Neuronal stem cell (in vitro differentiated cells): Measurements from ENCODE around the gene NPY4R.
"Not testable (repeated sequence)": the region's sequence is repeated elsewhere in the genome, so short reads cannot be mapped to it uniquely, and the experiment has no call there.

Experiments
- DNase-seq: peaks from one replicate; pipeline ENCODE4 v3.0.0-alpha.2; 2013; ENCODE audit warnings: low spot score
- H2AFZ ChIP-seq: one replicate; pipeline ENCODE4 v1.6.1; 2013; ENCODE audit warnings: mild to moderate bottlenecking, low read length, inconsistent platforms
- H2AK5ac ChIP-seq: 2 replicates; pipeline ENCODE4 v1.6.1; 2013; ENCODE audit warnings: low read depth, mild to moderate bottlenecking, inconsistent platforms, low read length, moderate library complexity, mixed read lengths
- H2BK120ac ChIP-seq: 2 replicates; pipeline ENCODE4 v1.6.1; 2013; ENCODE audit warnings: low read depth, mild to moderate bottlenecking, inconsistent platforms, low read length, moderate library complexity, mixed read lengths
- H2BK12ac ChIP-seq: one replicate; pipeline ENCODE4 v1.6.1; 2013; ENCODE audit warnings: low read length, inconsistent platforms
- H2BK15ac ChIP-seq: 2 replicates; pipeline ENCODE4 v1.6.1; 2013; ENCODE audit warnings: mild to moderate bottlenecking, low read length, inconsistent platforms, mixed read lengths
- H2BK5ac ChIP-seq: one replicate; pipeline ENCODE4 v1.6.1; 2013; ENCODE audit warnings: inconsistent platforms, mild to moderate bottlenecking, low read length, moderate library complexity
- H3K14ac ChIP-seq: one replicate; pipeline ENCODE4 v1.6.1; 2013; ENCODE audit warnings: low read length, inconsistent platforms
- H3K18ac ChIP-seq: 2 replicates; pipeline ENCODE4 v1.6.1; 2013; ENCODE audit warnings: low read length, inconsistent platforms
- H3K23ac ChIP-seq: 2 replicates; pipeline ENCODE4 v1.6.1; 2013; ENCODE audit warnings: low read depth, mild to moderate bottlenecking, mixed read lengths, low read length, inconsistent platforms; ENCODE audit not compliant: poor library complexity
- H3K27ac ChIP-seq: replicated peaks from 3 replicates; pipeline ENCODE4 v1.5.1; 2013; ENCODE audit warnings: low read length, inconsistent platforms
- H3K27me3 ChIP-seq, 3 experiments: 2 replicates each; pipeline ENCODE4 v1.6.1; 2013; ENCODE audit warnings: low read length in 3 of 3, mild to moderate bottlenecking in 2 of 3, inconsistent platforms in 1 of 3, low read depth in 1 of 3, mixed read lengths in 1 of 3, moderate library complexity in 1 of 3; ENCODE audit not compliant: control insufficient read depth in 3 of 3, insufficient read depth in 3 of 3
- H3K36me3 ChIP-seq, 2 donors: replicated peaks in 1 of 2; 2 replicates each; pipeline ENCODE4 v1.6.1; 2013; ENCODE audit warnings: low read length in 2 of 2; ENCODE audit not compliant: control insufficient read depth in 2 of 2, insufficient read depth in 2 of 2
- H3K4ac ChIP-seq: 2 replicates; pipeline ENCODE4 v1.6.1; 2013; ENCODE audit warnings: inconsistent platforms, mild to moderate bottlenecking, low read length, moderate library complexity
- H3K4me1 ChIP-seq, 2 donors: 1 replicate in 1 of 2; 2 replicates in 1 of 2; pipeline ENCODE4 v1.6.1; 2013; ENCODE audit warnings: low read length in 2 of 2, low read depth in 1 of 2; ENCODE audit not compliant: control insufficient read depth in 2 of 2, insufficient read depth in 1 of 2
- H3K4me2 ChIP-seq: one replicate; pipeline ENCODE4 v1.6.1; 2013; ENCODE audit warnings: mild to moderate bottlenecking, low read length, inconsistent platforms; ENCODE audit not compliant: insufficient read depth, poor library complexity, severe bottlenecking
- H3K4me3 ChIP-seq, 2 donors: 2 replicates each; pipeline ENCODE4 v1.5.1; 2013; ENCODE audit warnings: low read length in 2 of 2, mild to moderate bottlenecking in 2 of 2, inconsistent platforms in 1 of 2, moderate library complexity in 1 of 2
- H3K79me1 ChIP-seq: one replicate; pipeline ENCODE4 v1.6.1; 2013; ENCODE audit warnings: low read depth, mild to moderate bottlenecking, inconsistent platforms, low read length, moderate library complexity
- H3K9ac ChIP-seq: one replicate; pipeline ENCODE4 v1.6.1; 2013; ENCODE audit warnings: mild to moderate bottlenecking, low read depth, low read length, inconsistent platforms; ENCODE audit not compliant: poor library complexity
- H3K9me3 ChIP-seq, 2 donors: replicated peaks in 1 of 2; 2 replicates each; pipeline versions ENCODE3 to v1.6.1; 2013; ENCODE audit warnings: low read length in 2 of 2, mild to moderate bottlenecking in 2 of 2, inconsistent platforms in 1 of 2, low read depth in 1 of 2, mixed read lengths in 1 of 2, moderate library complexity in 1 of 2; ENCODE audit not compliant: control insufficient read depth in 2 of 2, insufficient read depth in 1 of 2
- H4K8ac ChIP-seq: one replicate; pipeline ENCODE4 v1.6.1; 2013; ENCODE audit warnings: low read depth, mild to moderate bottlenecking, inconsistent platforms, low read length, moderate library complexity
- H4K91ac ChIP-seq: one replicate; pipeline ENCODE4 v1.6.1; 2013; ENCODE audit warnings: low read length, low read depth, mild to moderate bottlenecking, inconsistent platforms; ENCODE audit not compliant: poor library complexity
- WGBS, 2 donors: extraction: QIAGEN DNeasy Blood & Tissue Kit; methylation state at CpG; one replicate each; pipeline ENCODE4 v1.1.7; 2013; ENCODE audit warnings: missing lambda C conversion rate in 2 of 2, mixed read lengths in 1 of 2; ENCODE audit not compliant: insufficient read length in 2 of 2, insufficient replicate concordance in 1 of 2; ENCODE audit errors: extremely low coverage in 2 of 2; 5-methylcytosine and 5-hydroxymethylcytosine counted together

NPY4R gene

DNA sequence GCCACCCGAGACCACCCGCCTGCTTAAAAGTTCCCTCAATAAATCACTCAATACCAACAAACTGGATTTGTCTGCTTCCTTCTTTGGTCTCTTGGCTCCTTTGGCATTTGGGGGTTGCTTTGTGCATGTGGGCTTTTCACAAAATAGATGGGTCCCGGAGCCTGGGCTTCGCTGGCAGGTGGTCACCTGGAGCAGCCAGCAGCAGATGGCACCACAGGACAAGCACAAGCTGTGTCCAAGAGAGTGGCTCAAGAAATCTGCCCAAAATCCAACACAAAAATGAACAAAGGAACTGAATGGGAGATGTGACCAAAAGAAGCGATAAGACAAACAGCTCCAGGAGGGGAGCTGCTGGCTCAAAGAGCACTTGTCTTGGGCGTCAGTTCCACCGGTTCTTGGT, 6.2 kb downstream of the NPY4R start:
- not testable (repeated sequence) for H3K9ac ChIP-seq, H3K18ac ChIP-seq, H2BK120ac ChIP-seq, H3K36me3 ChIP-seq, H3K27ac ChIP-seq, H3K23ac ChIP-seq, H2BK5ac ChIP-seq, H3K4me3 ChIP-seq, H4K8ac ChIP-seq, H4K91ac ChIP-seq, H2BK12ac ChIP-seq, H3K4me2 ChIP-seq, H2AFZ ChIP-seq, H3K4ac ChIP-seq, H2AK5ac ChIP-seq, DNase-seq, H3K9me3 ChIP-seq, H2BK15ac ChIP-seq, H3K27me3 ChIP-seq, H3K14ac ChIP-seq, H3K79me1 ChIP-seq, H3K4me1 ChIP-seq
- no CpG with 5 or more reads among the region's 7 CpGs for WGBS, 2 donors

DNA sequence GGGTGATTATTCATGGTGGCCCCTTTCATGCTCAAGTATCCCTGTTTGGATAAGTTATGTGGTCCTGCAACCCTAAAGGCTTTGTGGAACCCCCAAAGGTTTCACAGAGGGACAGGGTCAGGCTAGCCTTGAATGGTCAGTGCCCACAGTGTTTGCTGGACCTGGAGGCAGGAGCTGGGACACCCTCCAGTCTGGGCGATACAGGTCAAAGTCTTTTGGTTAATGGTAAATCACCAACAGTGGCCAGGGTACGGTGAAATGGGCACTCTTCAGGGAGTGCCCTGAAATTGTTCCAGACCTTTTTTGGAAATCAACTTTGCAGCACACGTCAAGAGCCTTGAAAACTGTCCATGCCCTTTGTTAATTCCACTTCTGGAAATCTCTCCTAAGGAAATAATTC, 8.7 kb downstream of the NPY4R start:
- not testable (repeated sequence) for H2BK5ac ChIP-seq, H3K23ac ChIP-seq, H3K27me3 ChIP-seq, H2BK15ac ChIP-seq, H3K9ac ChIP-seq, H3K4me1 ChIP-seq, H2BK120ac ChIP-seq, H4K8ac ChIP-seq, H3K9me3 ChIP-seq, H3K4me3 ChIP-seq, H4K91ac ChIP-seq, H3K27ac ChIP-seq, H2AFZ ChIP-seq, H3K14ac ChIP-seq, H2AK5ac ChIP-seq, H3K36me3 ChIP-seq, DNase-seq, H3K79me1 ChIP-seq, H3K18ac ChIP-seq, H3K4ac ChIP-seq, H3K4me2 ChIP-seq, H2BK12ac ChIP-seq
- WGBS, 2 donors = no CpG with 5 or more reads among the region's 3 CpGs

- H2BK12ac ChIP-seq, H3K18ac ChIP-seq, H3K4me3 ChIP-seq, DNase-seq, H2BK5ac ChIP-seq, H2BK15ac ChIP-seq, H4K8ac ChIP-seq, H3K4ac ChIP-seq, H3K27me3 ChIP-seq, H3K27ac ChIP-seq, H3K4me1 ChIP-seq, H3K36me3 ChIP-seq, H4K91ac ChIP-seq, H3K9me3 ChIP-seq, H2BK120ac ChIP-seq, H2AK5ac ChIP-seq, H3K14ac ChIP-seq, H3K79me1 ChIP-seq, H3K9ac ChIP-seq, H3K4me2 ChIP-seq, H2AFZ ChIP-seq, H3K23ac ChIP-seq: not testable (repeated sequence)
- no CpG with 5 or more reads among the region's 2 CpGs for WGBS, 2 donors
Observed at GRCh38 chr10:46455992-46456391, 9.8 kb downstream of the NPY4R start.

DNA sequence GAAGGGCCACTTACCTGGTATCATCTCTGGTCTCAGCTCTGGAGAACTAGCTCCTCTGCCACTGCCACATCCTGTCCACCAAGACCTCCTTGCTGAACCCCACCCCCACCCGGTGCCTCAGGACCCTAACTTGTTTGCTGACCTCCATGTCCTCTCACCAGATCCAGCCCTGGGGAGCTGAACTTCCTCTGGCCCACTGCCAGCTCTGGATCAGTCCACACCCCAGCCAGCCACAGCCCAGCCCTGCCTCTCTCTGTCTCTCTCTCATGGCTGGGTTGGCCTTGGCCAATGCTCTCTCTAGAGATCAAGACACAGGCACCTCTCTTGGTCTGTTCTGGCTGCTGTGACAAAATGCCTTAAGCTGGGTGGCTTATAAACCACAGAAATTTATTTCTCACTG, 14.4 kb downstream of the NPY4R start:
- H3K4me1 ChIP-seq, DNase-seq, H3K4ac ChIP-seq, H3K14ac ChIP-seq, H3K23ac ChIP-seq, H3K18ac ChIP-seq, H2AK5ac ChIP-seq, H3K9me3 ChIP-seq, H2BK5ac ChIP-seq, H3K9ac ChIP-seq, H2BK12ac ChIP-seq, H3K27me3 ChIP-seq, H3K27ac ChIP-seq, H2AFZ ChIP-seq, H2BK15ac ChIP-seq, H2BK120ac ChIP-seq, H4K91ac ChIP-seq, H4K8ac ChIP-seq, H3K36me3 ChIP-seq, H3K4me2 ChIP-seq, H3K4me3 ChIP-seq, H3K79me1 ChIP-seq: not testable (repeated sequence)
- no CpG with 5 or more reads among the region's 1 CpG for WGBS, 2 donors
